WERI-Rb-1 (cell line): ENCODE measurements around the gene MYH14.

Source experiments
- DNase-seq: peaks from one replicate; pipeline ENCODE4 v3.0.0-alpha.2; 2020
- H3K27ac ChIP-seq: fragments of 250-450 bp; sonication (Bioruptor Pico); 2 replicates; pipeline ENCODE4 v1.5.1; 2020; ENCODE audit warnings: mild to moderate bottlenecking, moderate library complexity
- H3K27me3 ChIP-seq: fragments of 250-450 bp; sonication (Bioruptor Pico); 2 replicates; pipeline ENCODE4 v1.5.1; 2021; ENCODE audit warnings: mild to moderate bottlenecking, low read depth, moderate library complexity; ENCODE audit not compliant: insufficient read depth, severe bottlenecking
- H3K36me3 ChIP-seq: fragments of 250-450 bp; sonication (Bioruptor Pico); 2 replicates; pipeline ENCODE4 v1.5.1; 2020; ENCODE audit warnings: mild to moderate bottlenecking, moderate library complexity
- H3K4me3 ChIP-seq: 2 replicates; pipeline ENCODE4 v1.5.1; 2011; ENCODE audit warnings: low read depth, mild to moderate bottlenecking, control low read depth, low read length
- H3K9me3 ChIP-seq: fragments of 250-450 bp; sonication (Bioruptor Pico); 2 replicates; pipeline ENCODE4 v1.5.1; 2021; ENCODE audit warnings: mild to moderate bottlenecking, moderate library complexity; ENCODE audit not compliant: severe bottlenecking
- TF ChIP-seq, protein P1 (sequence below): IDR thresholded peaks from 2 replicates; pipeline ENCODE4 v1.5.1; 2011; ENCODE audit warnings: low read depth, mild to moderate bottlenecking, control low read depth, inconsistent platforms, low read length

MYH14 gene

GRCh38 chr19:50311723-50312635 lies 108.6 kb downstream of the MYH14 start:
- no peak overlapping the region for H3K27ac ChIP-seq
- TF ChIP-seq, protein P1, sequence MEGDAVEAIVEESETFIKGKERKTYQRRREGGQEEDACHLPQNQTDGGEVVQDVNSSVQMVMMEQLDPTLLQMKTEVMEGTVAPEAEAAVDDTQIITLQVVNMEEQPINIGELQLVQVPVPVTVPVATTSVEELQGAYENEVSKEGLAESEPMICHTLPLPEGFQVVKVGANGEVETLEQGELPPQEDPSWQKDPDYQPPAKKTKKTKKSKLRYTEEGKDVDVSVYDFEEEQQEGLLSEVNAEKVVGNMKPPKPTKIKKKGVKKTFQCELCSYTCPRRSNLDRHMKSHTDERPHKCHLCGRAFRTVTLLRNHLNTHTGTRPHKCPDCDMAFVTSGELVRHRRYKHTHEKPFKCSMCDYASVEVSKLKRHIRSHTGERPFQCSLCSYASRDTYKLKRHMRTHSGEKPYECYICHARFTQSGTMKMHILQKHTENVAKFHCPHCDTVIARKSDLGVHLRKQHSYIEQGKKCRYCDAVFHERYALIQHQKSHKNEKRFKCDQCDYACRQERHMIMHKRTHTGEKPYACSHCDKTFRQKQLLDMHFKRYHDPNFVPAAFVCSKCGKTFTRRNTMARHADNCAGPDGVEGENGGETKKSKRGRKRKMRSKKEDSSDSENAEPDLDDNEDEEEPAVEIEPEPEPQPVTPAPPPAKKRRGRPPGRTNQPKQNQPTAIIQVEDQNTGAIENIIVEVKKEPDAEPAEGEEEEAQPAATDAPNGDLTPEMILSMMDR: no peak
- H3K4me3 ChIP-seq: peak overlapping the region; percentile 34
- peak; percentile 62 for DNase-seq
- peaks cover 66% of the 10 kb centered on the region for H3K27me3 ChIP-seq
- peaks cover 18% of the 10 kb centered on the region for H3K9me3 ChIP-seq
- no peaks in the 10 kb centered on the region for H3K36me3 ChIP-seq

DNA sequence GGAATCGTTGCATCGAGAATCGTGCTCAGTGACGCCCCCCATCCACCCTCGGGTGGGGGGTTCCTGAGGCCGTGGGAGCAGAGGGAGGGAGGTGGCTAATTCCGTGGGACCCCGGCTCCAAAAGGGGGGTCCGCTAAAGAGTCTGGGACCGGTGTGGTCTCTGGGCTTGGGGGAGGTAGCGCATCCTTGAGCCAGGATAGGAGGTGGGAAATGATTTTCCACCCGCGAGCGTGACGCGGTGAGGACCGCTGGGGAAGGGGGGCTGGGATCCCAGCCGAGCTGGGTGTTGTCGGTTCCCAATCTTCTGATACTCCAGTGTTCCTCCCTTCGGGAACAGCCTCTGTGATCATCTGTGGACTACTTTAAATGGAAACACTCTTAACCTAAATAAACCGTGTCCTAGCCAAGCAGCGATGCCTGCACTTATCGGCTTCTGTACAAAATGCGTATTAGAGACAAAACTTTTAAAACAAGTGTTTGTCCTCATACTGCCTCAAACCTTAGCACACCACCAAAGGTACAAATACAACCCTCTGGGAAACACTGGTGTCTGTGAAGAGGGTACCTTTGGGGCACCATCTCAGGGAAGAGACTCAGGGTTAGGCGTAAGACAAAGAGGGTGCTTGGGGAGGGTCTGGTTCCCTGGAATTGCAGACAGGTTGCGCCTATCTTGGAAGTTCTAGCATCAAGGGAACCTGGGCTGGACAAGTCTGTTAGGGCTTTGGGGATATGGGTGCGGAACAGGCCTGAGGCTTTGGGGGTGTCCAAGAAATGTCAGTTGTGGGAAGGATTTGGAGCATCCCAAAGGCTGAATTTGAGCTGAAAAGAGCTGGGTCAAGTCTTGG lies 109.8 kb downstream of the MYH14 start:
- TF ChIP-seq, protein P1: no peak
- Histone ChIP-seq H3K27me3 (peaks cover 56% of the 10 kb centered on the region), H3K4me3 (no peak overlapping the region), H3K36me3 (no peaks in the 10 kb centered on the region), H3K27ac (no peak overlapping the region), H3K9me3 (peaks cover 7% of the 10 kb centered on the region)
- DNase-seq: no peak

DNA sequence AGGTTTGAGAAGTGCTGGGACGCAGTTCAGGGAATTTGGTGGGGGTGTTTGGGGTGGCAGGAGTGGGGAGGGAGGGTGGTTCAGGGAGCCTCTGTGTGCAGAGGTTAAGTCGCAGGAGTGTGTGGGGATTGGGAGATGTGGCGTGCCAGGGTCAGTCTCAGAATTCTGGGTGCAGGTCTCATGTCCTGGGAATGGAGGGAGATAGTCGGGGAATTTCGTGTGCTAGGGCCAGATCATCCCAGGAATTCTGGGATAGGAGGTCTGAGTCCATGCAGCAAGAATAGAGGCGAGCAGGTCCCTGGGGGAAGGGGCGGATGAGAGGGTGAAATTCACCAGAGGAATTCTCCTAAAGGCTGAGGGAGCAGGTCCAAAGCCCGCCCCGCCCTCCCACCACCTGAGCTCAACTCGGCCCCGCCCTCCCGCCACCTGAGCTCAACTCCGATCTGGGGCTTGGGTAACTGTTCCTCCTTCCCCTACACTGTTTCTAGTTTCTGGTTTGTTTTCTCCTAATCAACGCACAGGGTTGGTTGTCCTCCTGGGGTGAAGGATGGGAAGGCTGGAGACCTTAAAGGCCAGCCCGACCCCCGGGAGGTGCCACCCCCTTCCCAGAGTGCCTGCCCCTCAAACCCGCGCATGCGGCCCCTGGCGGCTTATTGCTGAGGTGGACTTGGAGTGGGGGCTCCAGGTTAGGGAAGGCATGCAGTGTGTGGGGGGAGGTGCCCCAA lies 110.6 kb downstream of the MYH14 start:
- H3K27me3 ChIP-seq: peaks cover 50% of the 10 kb centered on the region
- no peak for DNase-seq

DNA sequence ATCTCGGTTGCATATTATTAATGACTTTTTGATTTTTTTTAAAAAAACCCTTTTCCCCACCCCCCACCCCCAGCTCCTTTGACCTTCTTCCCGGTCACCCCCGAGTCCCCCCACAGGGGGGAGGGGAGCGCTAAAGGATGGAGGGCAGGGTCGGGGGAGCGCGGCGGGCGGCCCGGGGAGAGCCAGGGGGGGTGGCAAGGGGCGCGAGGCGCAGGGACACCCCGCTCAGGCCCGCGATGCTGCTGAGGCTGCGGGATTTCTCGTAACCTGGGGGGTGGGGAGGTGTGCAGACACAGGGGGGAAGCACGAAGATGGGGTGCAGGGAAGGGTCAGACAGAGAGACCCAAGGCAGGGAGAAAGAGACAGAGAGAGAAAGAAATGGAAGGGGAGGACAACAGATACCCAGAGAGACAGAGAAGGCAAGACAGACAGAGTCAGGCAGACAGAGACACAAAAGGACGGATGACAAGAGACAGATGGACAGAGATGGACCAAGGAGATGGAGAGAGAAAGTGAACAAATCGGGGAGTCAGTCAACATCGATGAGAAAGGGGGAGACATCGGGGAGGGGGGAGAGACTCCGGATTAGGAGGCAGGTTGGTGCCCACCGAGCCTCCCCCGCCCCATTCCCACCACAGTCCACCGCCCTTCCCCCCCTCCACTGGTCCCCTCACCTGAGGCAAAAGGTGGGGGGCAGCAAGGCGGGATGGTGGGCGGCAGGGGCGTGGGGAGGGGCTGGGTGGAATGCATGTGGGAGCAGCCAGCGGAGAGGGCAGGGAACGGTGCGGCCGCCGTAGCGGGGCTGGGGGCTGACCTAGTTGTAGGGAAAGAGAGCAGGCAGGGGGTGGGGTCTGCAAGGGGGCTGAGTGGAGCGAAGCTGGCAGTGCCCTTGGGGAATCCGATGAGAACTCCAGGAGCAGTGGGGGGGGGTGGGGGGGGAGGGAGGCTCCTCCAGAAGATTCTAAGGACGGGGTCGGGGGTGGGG lies 111.6 kb downstream of the MYH14 start:
- H3K4me3 ChIP-seq: peak overlapping the region; percentile 14
- peaks cover 39% of the 10 kb centered on the region for H3K27me3 ChIP-seq
- no peak for DNase-seq
- no peak overlapping the region for H3K27ac ChIP-seq
- no peaks in the 10 kb centered on the region for H3K9me3 ChIP-seq
- TF ChIP-seq, protein P1: no peak
- no peaks in the 10 kb centered on the region; the same call in 1 of the 2 replicates for H3K36me3 ChIP-seq

More for the DNA sequence above, 110.6 kb downstream of the MYH14 start:
- H3K27ac ChIP-seq: no peak overlapping the region
- H3K9me3 ChIP-seq: no peaks in the 10 kb centered on the region
- no peak overlapping the region for H3K4me3 ChIP-seq
- no peaks in the 10 kb centered on the region; the same call in 1 of the 2 replicates for H3K36me3 ChIP-seq
- TF ChIP-seq, protein P1: no peak
